Osteoblast (primary cell): Measurements from ENCODE around the gene TMEM179. TPM values are rescaled to one million over a fixed set of nuclear protein-coding genes. Genes with fewer than 3 reads are reported as not detected.

Source experiments
- DNase-seq: peaks from one replicate; pipeline ENCODE4 v3.0.0; 2011; ENCODE audit warnings: low spot score, mixed read lengths; ENCODE audit not compliant: insufficient read length; ENCODE audit errors: missing footprints
- H2AFZ ChIP-seq: 2 replicates; pipeline ENCODE4 v1.6.0; 2011; ENCODE audit warnings: mild to moderate bottlenecking, low read length
- H3K27ac ChIP-seq: 2 replicates; pipeline ENCODE4 v1.5.1; 2011; ENCODE audit warnings: mild to moderate bottlenecking, low read depth, low read length, moderate library complexity
- H3K27me3 ChIP-seq: 2 replicates; pipeline ENCODE4 v1.6.0; 2012; ENCODE audit warnings: mild to moderate bottlenecking, control low read depth, inconsistent platforms, low read length, moderate library complexity; ENCODE audit not compliant: insufficient read depth
- H3K36me3 ChIP-seq: 2 replicates; pipeline ENCODE4 v1.5.1; 2011; ENCODE audit warnings: mild to moderate bottlenecking, low read length, control low read depth, moderate library complexity; ENCODE audit not compliant: insufficient read depth
- H3K4me1 ChIP-seq: 2 replicates; pipeline ENCODE4 v1.5.1; 2011; ENCODE audit warnings: mild to moderate bottlenecking, low read length, control low read depth, moderate library complexity; ENCODE audit not compliant: insufficient read depth
- H3K4me2 ChIP-seq: 2 replicates; pipeline ENCODE4 v1.6.0; 2011; ENCODE audit warnings: mild to moderate bottlenecking, low read length; ENCODE audit not compliant: insufficient read depth
- H3K4me3 ChIP-seq: fragments of 200-600 bp; sonication (generic); 3 replicates; pipeline ENCODE4 v1.5.1; 2012; ENCODE audit warnings: mild to moderate bottlenecking, low read length, inconsistent platforms; ENCODE audit not compliant: insufficient read depth
- H3K79me2 ChIP-seq: 2 replicates; pipeline ENCODE4 v1.6.0; 2012; ENCODE audit warnings: mild to moderate bottlenecking, low read length, control low read depth, inconsistent platforms; ENCODE audit not compliant: insufficient read depth
- H3K9me3 ChIP-seq: 2 replicates; pipeline ENCODE4 v1.5.1; 2011; ENCODE audit warnings: low read depth, low read length, control low read depth
- H4K20me1 ChIP-seq: 2 replicates; pipeline ENCODE4 v1.6.0; 2012; ENCODE audit warnings: mild to moderate bottlenecking, low read length, control low read depth; ENCODE audit not compliant: insufficient read depth
- total RNA-seq: library from RNA; depleted of rRNA; stranded (reverse); fragments of >200 nt; gene quantifications from 2 replicates; pipeline ENCODE4 v1.2.3, GENCODE V29; 2012
- TF ChIP-seq, protein P1 (sequence below): IDR thresholded peaks from 2 replicates; pipeline ENCODE4 v1.5.1; 2011; ENCODE audit warnings: mild to moderate bottlenecking, low read depth, low read length, moderate library complexity; ENCODE audit errors: extremely low read depth

Gene TMEM179
- total RNA-seq, 1 donor = not detected

DNA sequence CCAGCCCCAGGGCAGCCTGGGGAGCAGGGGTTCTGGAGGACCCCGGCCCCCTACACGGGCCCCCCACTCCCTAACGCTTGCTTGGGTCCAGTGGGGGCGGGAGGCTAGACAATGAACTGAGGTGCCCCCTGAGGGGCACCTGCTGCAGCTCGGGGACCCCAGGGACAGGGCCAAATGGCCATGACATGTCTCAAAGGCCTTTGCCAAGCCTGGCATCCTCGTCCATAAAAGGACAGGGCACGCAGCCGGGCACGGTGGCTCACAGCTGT, 36.7 kb downstream of the TMEM179 start:
- TF ChIP-seq, protein P1, sequence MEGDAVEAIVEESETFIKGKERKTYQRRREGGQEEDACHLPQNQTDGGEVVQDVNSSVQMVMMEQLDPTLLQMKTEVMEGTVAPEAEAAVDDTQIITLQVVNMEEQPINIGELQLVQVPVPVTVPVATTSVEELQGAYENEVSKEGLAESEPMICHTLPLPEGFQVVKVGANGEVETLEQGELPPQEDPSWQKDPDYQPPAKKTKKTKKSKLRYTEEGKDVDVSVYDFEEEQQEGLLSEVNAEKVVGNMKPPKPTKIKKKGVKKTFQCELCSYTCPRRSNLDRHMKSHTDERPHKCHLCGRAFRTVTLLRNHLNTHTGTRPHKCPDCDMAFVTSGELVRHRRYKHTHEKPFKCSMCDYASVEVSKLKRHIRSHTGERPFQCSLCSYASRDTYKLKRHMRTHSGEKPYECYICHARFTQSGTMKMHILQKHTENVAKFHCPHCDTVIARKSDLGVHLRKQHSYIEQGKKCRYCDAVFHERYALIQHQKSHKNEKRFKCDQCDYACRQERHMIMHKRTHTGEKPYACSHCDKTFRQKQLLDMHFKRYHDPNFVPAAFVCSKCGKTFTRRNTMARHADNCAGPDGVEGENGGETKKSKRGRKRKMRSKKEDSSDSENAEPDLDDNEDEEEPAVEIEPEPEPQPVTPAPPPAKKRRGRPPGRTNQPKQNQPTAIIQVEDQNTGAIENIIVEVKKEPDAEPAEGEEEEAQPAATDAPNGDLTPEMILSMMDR = no peak
- H3K4me3 ChIP-seq = no peak overlapping the region
- H3K9me3 ChIP-seq = no peaks in the 10 kb centered on the region
- no peaks in the 10 kb centered on the region for H3K4me1 ChIP-seq
- H3K4me2 ChIP-seq = no peak overlapping the region
- H3K27ac ChIP-seq = no peak overlapping the region
- H3K79me2 ChIP-seq = no peaks in the 10 kb centered on the region
- DNase-seq = no peak
- no peaks in the 10 kb centered on the region for H3K27me3 ChIP-seq
- no peak overlapping the region for H2AFZ ChIP-seq
- no peaks in the 10 kb centered on the region for H4K20me1 ChIP-seq
- no peaks in the 10 kb centered on the region for H3K36me3 ChIP-seq

DNA sequence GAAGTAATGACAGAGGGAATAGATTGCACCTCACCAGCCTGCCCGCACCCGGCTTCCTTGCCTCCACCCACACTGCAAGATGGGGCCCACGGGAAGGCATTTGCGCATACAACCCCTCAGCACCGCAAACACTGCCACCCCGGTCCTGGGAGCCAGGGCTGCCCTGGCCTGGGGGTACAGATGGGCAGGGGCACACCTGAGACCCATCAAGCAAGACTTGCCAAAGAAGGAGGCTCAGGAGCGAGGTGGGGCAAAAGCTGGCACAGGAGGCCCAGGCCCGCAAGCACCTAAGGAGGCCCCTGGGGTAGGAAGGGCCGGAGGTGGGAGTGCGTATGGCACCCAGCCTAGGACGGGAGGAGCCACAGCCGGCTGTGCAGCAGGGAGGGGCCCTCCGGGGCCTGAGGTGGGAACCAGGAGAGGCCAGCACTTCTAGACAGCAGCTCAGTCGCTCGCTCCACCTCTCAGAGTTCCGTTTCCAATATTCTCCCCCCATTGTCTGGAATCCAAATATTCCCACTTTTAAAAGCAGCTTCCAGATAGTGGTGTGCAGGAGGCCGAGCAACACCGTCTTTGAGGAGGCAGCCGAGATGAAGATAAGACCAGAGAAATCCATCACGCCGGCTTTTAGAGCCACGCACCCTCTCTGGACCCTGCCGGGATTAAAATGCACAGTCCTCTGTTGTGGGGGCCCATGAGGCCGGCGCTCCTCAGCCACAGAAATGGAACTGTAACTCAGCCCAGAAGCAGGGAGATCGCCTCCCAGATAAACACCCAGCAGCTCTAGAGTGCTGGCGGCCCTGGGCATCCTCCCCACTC, 37.2 kb downstream of the TMEM179 start:
- H3K9me3 ChIP-seq = no peaks in the 10 kb centered on the region
- H3K27ac ChIP-seq = no peak overlapping the region
- no peak overlapping the region for H3K4me3 ChIP-seq
- no peak for DNase-seq
- no peaks in the 10 kb centered on the region for H3K79me2 ChIP-seq
- no peak overlapping the region for H2AFZ ChIP-seq
- no peaks in the 10 kb centered on the region for H4K20me1 ChIP-seq
- no peaks in the 10 kb centered on the region for H3K4me1 ChIP-seq
- H3K4me2 ChIP-seq = no peak overlapping the region
- H3K27me3 ChIP-seq = no peaks in the 10 kb centered on the region
- no peaks in the 10 kb centered on the region for H3K36me3 ChIP-seq
- TF ChIP-seq, protein P1 = no peak

DNA sequence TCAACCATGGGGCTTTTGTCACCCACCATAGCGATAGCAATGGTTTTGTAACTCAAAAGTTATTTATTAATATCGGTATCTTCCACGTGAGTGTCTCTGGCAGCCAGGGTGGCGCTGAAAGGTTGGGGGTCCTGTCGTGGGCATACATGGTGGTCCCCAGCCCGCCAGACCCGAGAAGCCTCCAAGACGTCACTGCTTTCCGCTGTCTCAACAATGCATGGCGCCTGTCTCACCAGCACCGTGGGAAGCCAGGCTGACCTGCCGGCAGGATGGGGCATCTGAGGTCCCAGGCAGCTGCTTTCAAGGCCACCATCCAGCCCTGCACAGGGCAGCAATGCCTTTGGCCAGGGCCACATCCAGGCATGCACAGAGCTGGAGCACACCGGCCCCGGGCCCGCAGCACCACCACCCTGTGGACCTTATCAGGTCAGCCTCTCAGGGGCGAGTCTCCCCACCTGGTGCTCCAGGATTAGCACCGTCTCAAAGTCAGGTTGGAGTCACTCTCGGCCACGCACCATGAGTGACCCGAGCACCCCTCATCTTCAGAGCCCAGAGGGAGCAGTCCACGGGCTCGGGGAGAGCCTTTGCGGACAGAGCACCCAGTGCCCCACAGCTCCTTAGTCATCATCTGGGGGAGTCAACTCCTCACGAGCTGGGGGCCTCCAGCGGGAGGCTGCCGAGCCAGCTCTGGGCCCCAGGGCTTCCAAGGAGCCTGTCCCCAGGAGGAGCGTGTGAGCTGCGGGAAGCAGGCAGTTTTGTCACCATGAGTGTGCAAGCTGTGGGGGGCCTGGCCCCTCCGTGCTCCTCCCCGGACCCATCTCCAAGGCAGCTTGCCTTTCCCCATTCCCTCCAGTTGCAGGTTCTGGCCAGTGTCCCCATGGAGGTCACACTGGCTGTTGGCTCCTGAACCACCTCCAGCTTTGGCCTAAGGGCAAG, 39.6 kb downstream of the TMEM179 start:
- Histone ChIP-seq H3K79me2 (no peaks in the 10 kb centered on the region), H4K20me1 (no peaks in the 10 kb centered on the region), H3K9me3 (no peaks in the 10 kb centered on the region), H3K4me3 (no peak overlapping the region), H2AFZ (no peak overlapping the region), H3K4me1 (no peaks in the 10 kb centered on the region), H3K36me3 (no peaks in the 10 kb centered on the region), H3K27me3 (no peaks in the 10 kb centered on the region), H3K4me2 (no peak overlapping the region), H3K27ac (no peak overlapping the region)
- TF ChIP-seq, protein P1 = no peak
- no peak for DNase-seq
